Type B pancreatic cell (in vitro differentiated cells): ENCODE results near the gene TENM3. TPM values are rescaled to one million over a fixed set of nuclear protein-coding genes. Genes with fewer than 3 reads are reported as not detected.

Experiments used
- DNase-seq: peaks from one replicate; pipeline ENCODE4 v3.0.0; 2021; ENCODE audit warnings: mixed read lengths; ENCODE audit not compliant: unreplicated experiment; ENCODE audit errors: extremely low spot score
- H3K27ac Mint-ChIP-seq: 2 replicates; pipeline ENCODE4 v1.8.0; 2021; ENCODE audit warnings: mild to moderate bottlenecking, mixed read lengths
- H3K27me3 Mint-ChIP-seq: 2 replicates; pipeline ENCODE4 v1.8.0; 2021; ENCODE audit warnings: mixed read lengths
- H3K36me3 Mint-ChIP-seq: 2 replicates; pipeline ENCODE4 v1.8.0; 2021; ENCODE audit warnings: mixed read lengths
- H3K4me1 Mint-ChIP-seq: one replicate; pipeline ENCODE4 v1.8.0; 2021; ENCODE audit warnings: mixed read lengths; ENCODE audit not compliant: unreplicated experiment
- H3K4me3 Mint-ChIP-seq: 2 replicates; pipeline ENCODE4 v1.8.0; 2021; ENCODE audit warnings: mild to moderate bottlenecking, mixed read lengths
- H3K9me3 Mint-ChIP-seq: 2 replicates; pipeline ENCODE4 v1.8.0; 2021; ENCODE audit warnings: mixed read lengths
- total RNA-seq: library from RNA; stranded (reverse); gene quantifications from 2 replicates; pipeline ENCODE4 v1.2.1, GENCODE V29; 2021; ENCODE audit warnings: low replicate concordance
- TF ChIP-seq, protein P1 (sequence below): fragments of 200-600 bp; sonication (generic); conservative IDR thresholded peaks from 2 replicates; pipeline ENCODE4 v1.5.0; 2021; ENCODE audit warnings: antibody characterized with exemption, mild to moderate bottlenecking

TENM3 gene
- total RNA-seq, 1 donor from 2014 or later = 73.5 TPM

DNA sequence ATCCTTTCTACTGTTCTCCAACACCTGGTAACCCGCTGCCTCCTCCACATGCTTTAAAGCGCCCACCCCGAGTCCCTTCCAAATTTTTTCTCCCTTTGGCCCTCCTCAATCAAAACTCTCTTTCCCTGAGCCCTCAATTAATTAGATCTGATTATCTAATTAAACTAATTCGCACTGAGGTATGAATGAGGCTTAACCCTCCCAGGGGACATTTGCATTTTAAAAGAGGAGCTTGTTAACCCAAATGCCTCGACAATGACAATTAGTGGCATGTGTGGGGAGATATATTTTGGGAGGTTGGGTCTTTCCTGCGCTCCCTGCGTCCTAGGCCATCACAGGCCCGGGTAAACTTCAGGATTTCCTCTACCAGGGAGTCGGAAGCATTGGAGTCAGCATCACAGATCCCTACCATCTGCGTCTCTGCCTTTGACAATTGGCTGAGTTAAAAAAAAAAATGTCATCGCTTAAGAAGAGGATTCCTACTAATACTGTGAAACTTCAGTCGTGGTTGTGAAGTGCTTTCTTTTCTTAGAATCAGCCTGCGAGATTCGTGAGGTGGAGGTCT is 50.6 kb downstream of the TENM3 start:
- Mint-ChIP-seq H3K36me3 (peaks cover 8% of the 10 kb centered on the region), H3K27ac (no peak overlapping the region), H3K4me1 (no peaks in the 10 kb centered on the region), H3K27me3 (no peaks in the 10 kb centered on the region), H3K4me3 (no peak overlapping the region), H3K9me3 (no peaks in the 10 kb centered on the region)
- TF ChIP-seq, protein P1, sequence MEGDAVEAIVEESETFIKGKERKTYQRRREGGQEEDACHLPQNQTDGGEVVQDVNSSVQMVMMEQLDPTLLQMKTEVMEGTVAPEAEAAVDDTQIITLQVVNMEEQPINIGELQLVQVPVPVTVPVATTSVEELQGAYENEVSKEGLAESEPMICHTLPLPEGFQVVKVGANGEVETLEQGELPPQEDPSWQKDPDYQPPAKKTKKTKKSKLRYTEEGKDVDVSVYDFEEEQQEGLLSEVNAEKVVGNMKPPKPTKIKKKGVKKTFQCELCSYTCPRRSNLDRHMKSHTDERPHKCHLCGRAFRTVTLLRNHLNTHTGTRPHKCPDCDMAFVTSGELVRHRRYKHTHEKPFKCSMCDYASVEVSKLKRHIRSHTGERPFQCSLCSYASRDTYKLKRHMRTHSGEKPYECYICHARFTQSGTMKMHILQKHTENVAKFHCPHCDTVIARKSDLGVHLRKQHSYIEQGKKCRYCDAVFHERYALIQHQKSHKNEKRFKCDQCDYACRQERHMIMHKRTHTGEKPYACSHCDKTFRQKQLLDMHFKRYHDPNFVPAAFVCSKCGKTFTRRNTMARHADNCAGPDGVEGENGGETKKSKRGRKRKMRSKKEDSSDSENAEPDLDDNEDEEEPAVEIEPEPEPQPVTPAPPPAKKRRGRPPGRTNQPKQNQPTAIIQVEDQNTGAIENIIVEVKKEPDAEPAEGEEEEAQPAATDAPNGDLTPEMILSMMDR = no peak
- DNase-seq = no peak

DNA sequence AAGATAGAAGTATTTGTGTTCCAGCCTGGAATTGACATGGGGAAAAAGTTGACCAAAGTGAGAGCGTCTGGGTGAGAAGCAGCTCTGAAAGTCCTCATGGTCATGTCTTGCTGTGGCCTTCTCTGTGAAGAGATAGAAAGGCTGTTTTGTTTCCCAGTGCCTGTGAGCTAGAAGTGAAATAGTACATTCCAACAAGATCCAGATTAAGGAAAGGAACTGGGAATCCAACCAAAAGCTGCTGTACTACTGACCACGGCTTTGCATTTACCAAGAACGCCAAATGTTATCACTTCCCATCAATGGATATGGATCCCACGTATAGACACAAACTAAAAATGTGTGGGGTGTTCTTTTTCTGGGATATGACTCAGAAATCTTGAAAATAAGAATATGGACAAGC is 51.2 kb downstream of the TENM3 start:
- DNase-seq = no peak
- Mint-ChIP-seq H3K4me1 (no peaks in the 10 kb centered on the region), H3K27me3 (no peaks in the 10 kb centered on the region), H3K36me3 (peaks cover 8% of the 10 kb centered on the region), H3K27ac (no peak overlapping the region), H3K9me3 (no peaks in the 10 kb centered on the region), H3K4me3 (no peak overlapping the region)
- TF ChIP-seq, protein P1 = no peak

DNA sequence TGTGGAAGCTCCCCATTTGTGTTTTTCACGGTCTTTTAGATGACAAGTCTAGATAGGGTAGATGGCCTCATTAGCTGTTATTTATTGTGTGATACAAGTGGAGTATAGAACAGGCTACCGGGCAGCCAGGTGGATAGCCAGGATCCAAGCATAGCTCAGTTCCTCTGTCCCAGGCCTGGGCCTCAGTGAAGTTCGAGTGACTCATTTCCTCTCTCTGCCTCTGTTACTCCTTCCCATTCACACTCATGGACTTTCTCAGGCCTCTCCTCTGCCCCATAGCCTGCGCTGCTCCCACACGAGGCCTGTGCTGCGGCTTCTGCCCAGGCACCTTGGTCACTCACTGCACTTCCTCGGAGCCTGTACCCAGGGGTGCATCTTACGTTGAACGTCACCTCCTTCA is 54.5 kb downstream of the TENM3 start:
- Mint-ChIP-seq H3K9me3 (no peaks in the 10 kb centered on the region), H3K27ac (no peak overlapping the region), H3K4me3 (no peak overlapping the region), H3K4me1 (no peaks in the 10 kb centered on the region), H3K27me3 (no peaks in the 10 kb centered on the region), H3K36me3 (peaks cover 4% of the 10 kb centered on the region)
- TF ChIP-seq, protein P1 = no peak
- DNase-seq = no peak

DNA sequence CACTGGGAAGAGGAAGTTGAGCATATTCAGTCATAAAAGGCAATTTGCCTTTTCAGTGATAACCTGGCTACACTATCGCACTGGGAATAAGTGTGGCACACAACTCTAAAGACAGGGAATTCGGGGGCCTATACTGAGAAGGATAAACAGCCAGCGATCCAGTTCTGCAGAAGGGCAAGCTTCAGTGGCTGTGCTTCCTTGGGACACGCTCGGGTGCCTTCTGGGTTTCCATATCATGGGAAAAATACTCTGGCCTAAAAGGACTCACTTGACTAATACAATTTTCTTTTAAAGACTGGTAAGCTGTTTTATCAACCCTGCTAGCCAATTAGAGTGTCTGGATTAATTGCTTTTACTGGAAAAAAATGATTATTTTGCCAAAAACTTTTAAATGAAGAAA is 58.5 kb downstream of the TENM3 start:
- H3K9me3 Mint-ChIP-seq = no peaks in the 10 kb centered on the region
- H3K4me1 Mint-ChIP-seq = peaks cover 4% of the 10 kb centered on the region
- TF ChIP-seq, protein P1 = no peak
- H3K36me3 Mint-ChIP-seq = peaks cover 7% of the 10 kb centered on the region
- H3K27me3 Mint-ChIP-seq = no peaks in the 10 kb centered on the region
- no peak for DNase-seq
- H3K4me3 Mint-ChIP-seq = no peak overlapping the region
- no peak overlapping the region for H3K27ac Mint-ChIP-seq

DNA sequence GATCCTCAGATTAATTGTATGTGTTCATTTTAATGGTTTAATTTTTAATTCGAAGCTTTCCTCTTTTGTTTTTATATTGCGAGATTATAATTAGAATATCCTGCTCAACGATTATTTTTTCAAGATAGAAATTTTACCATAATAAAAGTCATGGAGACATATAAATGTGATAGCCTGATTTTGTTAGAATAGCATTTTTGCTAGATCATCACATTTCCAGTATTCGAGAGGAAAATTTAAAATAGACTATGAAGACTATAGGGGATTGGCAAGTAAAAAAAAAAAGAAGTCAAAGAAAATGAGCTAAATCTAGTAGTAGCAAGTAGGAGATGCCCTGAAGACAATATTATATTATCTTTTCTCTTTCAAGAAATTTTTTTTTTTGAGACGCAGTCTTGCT is 60.6 kb downstream of the TENM3 start:
- DNase-seq = no peak
- Mint-ChIP-seq H3K36me3 (peaks cover 3% of the 10 kb centered on the region), H3K27ac (no peak overlapping the region), H3K4me3 (no peak overlapping the region), H3K9me3 (no peaks in the 10 kb centered on the region), H3K27me3 (no peaks in the 10 kb centered on the region), H3K4me1 (peaks cover 7% of the 10 kb centered on the region)
- TF ChIP-seq, protein P1 = no peak
